Fibroblast of lung (primary cell): ENCODE data around the gene DCAF4L1. TPM values are rescaled to one million over a fixed set of nuclear protein-coding genes. Genes with fewer than 3 reads are reported as not detected.

ENCODE experiments used
- DNase-seq, 2 donors: peaks; one replicate each; pipeline versions ENCODE4 v3.0.0 to v3.0.0-alpha.2; 2010; ENCODE audit warnings: low read depth in 2 of 2
- H2AFZ ChIP-seq: 2 replicates; pipeline ENCODE4 v1.5.1; 2012; ENCODE audit warnings: low read length, control low read depth, inconsistent platforms
- H3K27ac ChIP-seq: 2 replicates; pipeline ENCODE4 v1.5.1; 2011; ENCODE audit warnings: low read length, control low read depth; ENCODE audit not compliant: insufficient read depth
- H3K27me3 ChIP-seq: 2 replicates; pipeline ENCODE4 v1.5.1; 2011; ENCODE audit warnings: mild to moderate bottlenecking, low read length; ENCODE audit not compliant: control insufficient read depth, insufficient read depth
- H3K36me3 ChIP-seq: 2 replicates; pipeline ENCODE4 v1.5.1; 2011; ENCODE audit warnings: low read length; ENCODE audit not compliant: control insufficient read depth, insufficient read depth
- H3K4me1 ChIP-seq: 2 replicates; pipeline ENCODE4 v1.5.1; 2011; ENCODE audit warnings: low read length; ENCODE audit not compliant: control insufficient read depth, insufficient read depth; ENCODE audit errors: extremely low read depth
- H3K4me2 ChIP-seq: 2 replicates; pipeline ENCODE4 v1.5.1; 2011; ENCODE audit warnings: low read length, control low read depth; ENCODE audit not compliant: insufficient read depth; ENCODE audit errors: extremely low read depth
- H3K4me3 ChIP-seq, 4 experiments: fragments of 200-600 bp in 1 of 4; sonication (generic) in 1 of 4; replicated peaks in 1 of 4; 2 replicates each; pipeline ENCODE4 v1.5.1; 2011 to 2016; ENCODE audit warnings: low read length in 4 of 4, low read depth in 3 of 4, mild to moderate bottlenecking in 3 of 4, control low read depth in 2 of 4, inconsistent platforms in 1 of 4, mixed read lengths in 1 of 4; ENCODE audit not compliant: insufficient read depth in 1 of 4; ENCODE audit errors: control extremely low read depth in 1 of 4
- H3K79me2 ChIP-seq: 2 replicates; pipeline ENCODE4 v1.5.1; 2012; ENCODE audit warnings: mild to moderate bottlenecking, low read length, inconsistent platforms; ENCODE audit not compliant: control insufficient read depth, insufficient read depth
- H3K9ac ChIP-seq: 2 replicates; pipeline ENCODE4 v1.5.1; 2011; ENCODE audit warnings: mild to moderate bottlenecking, low read length, control low read depth; ENCODE audit not compliant: insufficient read depth
- H3K9me3 ChIP-seq: 2 replicates; pipeline ENCODE4 v1.5.1; 2012; ENCODE audit warnings: low read depth, low read length; ENCODE audit not compliant: control insufficient read depth, insufficient read depth
- H4K20me1 ChIP-seq: 2 replicates; pipeline ENCODE4 v1.5.1; 2011; ENCODE audit warnings: low read length; ENCODE audit not compliant: control insufficient read depth, insufficient read depth; ENCODE audit errors: extremely low read depth
- CTCF ChIP-seq, 2 donors: IDR thresholded peaks in 1 of 2; conservative IDR thresholded peaks in 1 of 2; 1 replicate in 1 of 2; 2 replicates in 1 of 2; pipeline ENCODE4 v1.5.1; 2011 to 2012; ENCODE audit warnings: low read length in 2 of 2, control low read depth in 1 of 2, inconsistent platforms in 1 of 2, low read depth in 1 of 2, mild to moderate bottlenecking in 1 of 2
- EZH2 ChIP-seq: IDR thresholded peaks from 2 replicates; pipeline ENCODE4 v1.5.1; 2012; ENCODE audit warnings: low read length, control low read depth, mild to moderate bottlenecking; ENCODE audit errors: missing control alignments
- polyA plus RNA-seq, 2 donors: library from polyadenylated mRNA; depleted of rRNA in 1 of 2; stranded (reverse) in 1 of 2; unstranded in 1 of 2; fragments of >200 nt; gene quantifications; 2 replicates each; pipeline ENCODE4 v1.2.1, GENCODE V29; 2011 to 2012; ENCODE audit warnings: missing spikeins in 1 of 2
- total RNA-seq: library from RNA; depleted of rRNA; stranded (reverse); fragments of >200 nt; gene quantifications from 2 replicates; pipeline ENCODE4 v1.2.1, GENCODE V29; 2014

DCAF4L1 gene
- total and polyA plus RNA-seq, 2 donors (not counting 1 experiment from before 2014, with no cell fraction given) = 0.02 to 0.17 TPM

GRCh38 chr4:41934514-41934900, 47.0 kb upstream of the DCAF4L1 start:
- TF ChIP-seq CTCF (conservative IDR thresholded peaks at IDR 0.05 in 1 of 2, IDR thresholded peaks at IDR 0.05 in 1 of 2; ENCODE audit: low read depth in 1 of 2, low read length in 2 of 2) = no peak
- TF ChIP-seq EZH2 = no peak
- no peaks in the 10 kb centered on the region for H3K36me3 ChIP-seq
- peaks cover 30% of the 10 kb centered on the region for H3K79me2 ChIP-seq
- no peaks in the 10 kb centered on the region for H4K20me1 ChIP-seq
- peak overlapping the region in 3 of 4 experiments; percentile 72 to 97 (median 95) for H3K4me3 ChIP-seq
- H3K27me3 ChIP-seq = no peaks in the 10 kb centered on the region
- DNase-seq = no peak
- H2AFZ ChIP-seq = peak overlapping the region; percentile 57
- H3K9me3 ChIP-seq = no peaks in the 10 kb centered on the region
- H3K4me2 ChIP-seq = no peak overlapping the region
- H3K4me1 ChIP-seq = peaks cover 4% of the 10 kb centered on the region
- no peak overlapping the region for H3K27ac ChIP-seq
- H3K9ac ChIP-seq = no peak overlapping the region

- H3K27me3 ChIP-seq = no peaks in the 10 kb centered on the region
- TF ChIP-seq EZH2 (no peak), CTCF (conservative IDR thresholded peaks at IDR 0.05 in 1 of 2, IDR thresholded peaks at IDR 0.05 in 1 of 2; ENCODE audit: low read depth in 1 of 2, low read length in 2 of 2) (peak; percentile 13 to 17)
- peak within 1 kb of the TSS; percentile 81 for H3K27ac ChIP-seq
- H3K79me2 ChIP-seq = peaks cover 30% of the 10 kb centered on the region
- peak; percentile 85 to 86 for DNase-seq
- peaks cover 4% of the 10 kb centered on the region for H3K4me1 ChIP-seq
- H3K4me3 ChIP-seq = peak within 1 kb of the TSS; percentile 72 to 97 (median 94)
- no peaks in the 10 kb centered on the region for H3K36me3 ChIP-seq
- peak within 1 kb of the TSS; percentile 86 for H3K9ac ChIP-seq
- H2AFZ ChIP-seq = peak within 1 kb of the TSS; percentile 96
- H3K9me3 ChIP-seq = no peaks in the 10 kb centered on the region
- peak within 1 kb of the TSS; percentile 95 for H3K4me2 ChIP-seq
- no peaks in the 10 kb centered on the region for H4K20me1 ChIP-seq
These were observed 46.5 kb upstream of the DCAF4L1 start, which contains the start of gene TMEM33 for GRCh38 chr4:41934901-41935651. TMEM33 (plus strand) TSS chr4:41935429; CDS start chr4:41935485, 56 bp downstream.

GRCh38 chr4:41935652-41936021, 45.9 kb upstream of the DCAF4L1 start:
- peak in 1 of 2 donors; percentile 24 for DNase-seq
- Histone ChIP-seq H3K27me3 (no peaks in the 10 kb centered on the region), H3K27ac (peak overlapping the region; percentile 81), H3K4me3 (peak overlapping the region; percentile 72 to 97 (median 94)), H2AFZ (peak overlapping the region; percentile 96), H3K9ac (peak overlapping the region; percentile 86), H3K79me2 (peaks cover 30% of the 10 kb centered on the region), H3K4me2 (peak overlapping the region; percentile 95), H3K9me3 (no peaks in the 10 kb centered on the region), H3K36me3 (no peaks in the 10 kb centered on the region), H3K4me1 (peaks cover 4% of the 10 kb centered on the region), H4K20me1 (no peaks in the 10 kb centered on the region)
- TF ChIP-seq CTCF (conservative IDR thresholded peaks at IDR 0.05 in 1 of 2, IDR thresholded peaks at IDR 0.05 in 1 of 2; ENCODE audit: low read depth in 1 of 2, low read length in 2 of 2) (no peak), EZH2 (no peak)
